Astrocyte of the cerebellum (primary cell): ENCODE results near the gene CHST3.

Experiments
- DNase-seq: peaks from one replicate; pipeline ENCODE4 v3.0.0-alpha.2; 2011; ENCODE audit warnings: low read depth
- H3K4me3 ChIP-seq: 2 replicates; pipeline ENCODE4 v1.5.1; 2011; ENCODE audit warnings: mild to moderate bottlenecking, low read depth, low read length, moderate library complexity
- CTCF ChIP-seq: IDR thresholded peaks from 2 replicates; pipeline ENCODE4 v1.5.1; 2012; ENCODE audit warnings: low read length, low read depth, moderate library complexity, mild to moderate bottlenecking; ENCODE audit errors: missing control alignments
- in situ Hi-C: cut with HindIII; loops from 2 replicates; pipeline ENCODE4 v1.10.0; 2017; ENCODE audit warnings: low sequenced_read_pairs

The CHST3 gene

GRCh38 chr10:71999360-72000072 lies 35.3 kb downstream of the CHST3 start:
- H3K4me3 ChIP-seq: no peak overlapping the region
- TF ChIP-seq CTCF: no peak
- DNase-seq: no peak
- in situ Hi-C loops: no loop called here

GRCh38 chr10:72000073-72001032 lies 36.2 kb downstream of the CHST3 start:
- no peak for TF ChIP-seq CTCF
- DNase-seq: no peak
- H3K4me3 ChIP-seq: no peak overlapping the region
- in situ Hi-C loops: no loop called here

- H3K4me3 ChIP-seq: no peak overlapping the region
- no peak for DNase-seq
- in situ Hi-C loops: no loop called here
- no peak for TF ChIP-seq CTCF
Observed at GRCh38 chr10:72001033-72001395, 36.8 kb downstream of the CHST3 start.

- in situ Hi-C loops: no loop called here
- H3K4me3 ChIP-seq: no peak overlapping the region
- no peak for TF ChIP-seq CTCF
- no peak for DNase-seq
Observed at GRCh38 chr10:72002354-72003295, 38.4 kb downstream of the CHST3 start.

- no peak overlapping the region for H3K4me3 ChIP-seq
- no peak for TF ChIP-seq CTCF
- in situ Hi-C loops: no loop called here
- no peak for DNase-seq
Observed at GRCh38 chr10:72006026-72006425, 41.8 kb downstream of the CHST3 start.
